A549 (cell line): ENCODE data around the gene CACNA1C. TPM values are rescaled to one million over a fixed set of nuclear protein-coding genes. Genes with fewer than 3 reads are reported as not detected.

Experiments used
- ATAC-seq, 2 experiments: fragments of 200-7000 bp in 1 of 2; fragments of >200 bp in 1 of 2; cut with Nextera tagmentation in 1 of 2; cut with Tn5 transposase in 1 of 2; 3 replicates each; pipeline versions ENCODE4 v1.8.0 to v1.9.1; 2018 to 2020; ENCODE audit warnings: mild to moderate bottlenecking in 1 of 2, moderate library complexity in 1 of 2
- CTCF ChIA-PET: fragments of 300-600 bp; sonication (Branson Sonifier 250); formaldehyde crosslinking; extraction: SDS; loops from one replicate; lab custom pipeline; 2021; ENCODE audit warnings: antibody characterized with exemption, inconsistent platforms; lab: Yijun Ruan, JAX
- POLR2A ChIA-PET: fragments of 350-600 bp; formaldehyde crosslinking; extraction: SDS; loops from one replicate; lab custom pipeline; 2021; ENCODE audit warnings: antibody characterized with exemption, inconsistent platforms; lab: Yijun Ruan, JAX
- DNase-seq, 2 experiments: peaks; one replicate each; pipeline versions ENCODE4 v3.0.0 to v3.0.0-alpha.2; 2011 to 2016; ENCODE audit warnings: low read depth in 1 of 2, low spot score in 1 of 2
- FAIRE-seq: peaks from 2 replicates; lab custom pipeline; 2011; peaks lifted over from hg19 to GRCh38; lab: Jason Lieb, UNC
- H3K27ac ChIP-seq, 2 experiments: fragments of >200 bp; sonication (Bioruptor Twin); formaldehyde crosslinking; 3 replicates each; pipeline ENCODE4 v1.5.1; 2016 to 2017
- H3K4me1 ChIP-seq: fragments of >200 bp; sonication (Bioruptor Twin); formaldehyde crosslinking; 3 replicates; pipeline ENCODE4 v1.6.1; 2016
- H3K4me2 ChIP-seq: fragments of >200 bp; sonication (Bioruptor Twin); formaldehyde crosslinking; 3 replicates; pipeline ENCODE4 v1.6.1; 2016
- H3K4me3 ChIP-seq: fragments of >200 bp; sonication (Bioruptor Twin); formaldehyde crosslinking; 3 replicates; pipeline ENCODE4 v1.5.1; 2016
- H3K9me3 ChIP-seq: fragments of >200 bp; sonication (Bioruptor Twin); formaldehyde crosslinking; 3 replicates; pipeline ENCODE4 v1.6.1; 2016
- BHLHE40 ChIP-seq: IDR thresholded peaks from 2 replicates; pipeline ENCODE4 v1.6.1; 2012; ENCODE audit warnings: low read depth, low read length, inconsistent platforms
- CBX8 ChIP-seq: fragments of 200-600 bp; sonication (generic); IDR thresholded peaks from 2 replicates; pipeline ENCODE4 v1.6.1; 2016
- CEBPB ChIP-seq, 2 experiments: fragments of >200 bp in 1 of 2; sonication (Bioruptor Twin) in 1 of 2; formaldehyde crosslinking in 1 of 2; IDR thresholded peaks; 2 replicates each; pipeline ENCODE4 v1.6.1; 2012 to 2016
- CHD2 ChIP-seq: fragments of 150-350 bp; IDR thresholded peaks from 2 replicates; pipeline ENCODE4 v1.6.1; 2014; ENCODE audit warnings: low read length; ENCODE audit not compliant: partially characterized antibody
- EHF ChIP-seq: fragments of 250-450 bp; sonication (Bioruptor Pico); IDR thresholded peaks from 2 replicates; pipeline ENCODE4 v1.5.0; 2020; ENCODE audit warnings: mild to moderate bottlenecking
- ESRRA ChIP-seq: fragments of 150-350 bp; IDR thresholded peaks from 2 replicates; pipeline ENCODE4 v1.6.1; 2014; ENCODE audit warnings: mild to moderate bottlenecking, low read length, borderline replicate concordance
- FOSL2 ChIP-seq, 2 experiments: fragments of 450-650 bp in 1 of 2; fragments of >200 bp in 1 of 2; sonication (Bioruptor Twin) in 1 of 2; formaldehyde crosslinking; IDR thresholded peaks; 2 replicates each; pipeline versions ENCODE4 v1.5.0 to v1.6.1; 2016 to 2020; ENCODE audit warnings: mild to moderate bottlenecking in 1 of 2, moderate library complexity in 1 of 2
- GATA3 ChIP-seq: IDR thresholded peaks from 2 replicates; pipeline ENCODE4 v1.6.1; 2012; ENCODE audit warnings: borderline replicate concordance
- KDM1A ChIP-seq: fragments of 200-600 bp; sonication (generic); IDR thresholded peaks from 2 replicates; pipeline ENCODE4 v1.6.1; 2016; ENCODE audit warnings: low read depth, mild to moderate bottlenecking
- MYC ChIP-seq: IDR thresholded peaks from 2 replicates; pipeline ENCODE4 v1.6.1; 2012; ENCODE audit warnings: mild to moderate bottlenecking, inconsistent platforms, low read length, improper control_type of control experiment, borderline replicate concordance
- NFE2L2 ChIP-seq: fragments of 150-350 bp; conservative IDR thresholded peaks from 2 replicates; pipeline ENCODE4 v1.6.1; 2014; ENCODE audit warnings: low read length
- NPAS2 ChIP-seq: fragments of 250-450 bp; sonication (Bioruptor Pico); IDR thresholded peaks from 2 replicates; pipeline ENCODE4 v1.8.0; 2022; ENCODE audit warnings: mild to moderate bottlenecking, moderate library complexity, borderline replicate concordance
- POLR2A ChIP-seq: IDR thresholded peaks from 2 replicates; pipeline ENCODE4 v1.6.1; 2012; ENCODE audit warnings: mild to moderate bottlenecking, low read length
- RARB ChIP-seq: fragments of 250-450 bp; sonication (Bioruptor Pico); IDR thresholded peaks from 2 replicates; pipeline ENCODE4 v1.8.0; 2021; ENCODE audit warnings: mild to moderate bottlenecking, moderate library complexity
- SMC3 ChIP-seq: fragments of >200 bp; sonication (Bioruptor Twin); formaldehyde crosslinking; IDR thresholded peaks from 3 replicates; pipeline ENCODE4 v1.6.1; 2018; ENCODE audit warnings: inconsistent platforms
- SREBF2 ChIP-seq: fragments of 450-650 bp; IDR thresholded peaks from 2 replicates; pipeline ENCODE4 v1.6.1; 2014; ENCODE audit warnings: mild to moderate bottlenecking, moderate library complexity
- TFCP2L1 ChIP-seq: fragments of 250-450 bp; sonication (Bioruptor Pico); IDR thresholded peaks from 2 replicates; pipeline ENCODE4 v1.5.0; 2021; ENCODE audit warnings: mild to moderate bottlenecking
- ZC3H11A ChIP-seq: fragments of 450-650 bp; IDR thresholded peaks from 2 replicates; pipeline ENCODE4 v1.6.1; 2014; ENCODE audit warnings: antibody characterized with exemption, mild to moderate bottlenecking
- ZNF302 ChIP-seq: fragments of 250-450 bp; sonication (Bioruptor Pico); IDR thresholded peaks from 2 replicates; pipeline ENCODE4 v1.9.0; 2021; ENCODE audit warnings: inconsistent platforms, mild to moderate bottlenecking, moderate library complexity
- ZSCAN20 ChIP-seq: fragments of 250-450 bp; sonication (Bioruptor Pico); IDR thresholded peaks from 2 replicates; pipeline ENCODE4 v1.8.0; 2022; ENCODE audit warnings: mild to moderate bottlenecking, moderate library complexity
- WGBS: methylation state at CpG from one replicate; pipeline ENCODE4 v1.1.6; 2017; ENCODE audit errors: missing lambda C conversion rate; 5-methylcytosine and 5-hydroxymethylcytosine counted together
- polyA plus RNA-seq, 4 experiments: library from polyadenylated mRNA; depleted of rRNA in 3 of 4; stranded (reverse); fragments of >200 nt; fragmentation: RNase III in 1 of 4; extraction: RNeasy Plus Mini Kit Qiagen cat#74134 plus additional on column Dnase treatment in 1 of 4; gene quantifications; 2 replicates in 3 of 4; 3 replicates in 1 of 4; pipeline ENCODE4 v1.2.3, GENCODE V29; 2011 to 2017
- TF ChIP-seq, protein P1 (sequence below): fragments of 200-600 bp; sonication (generic); IDR thresholded peaks from 2 replicates; pipeline ENCODE4 v1.6.1; 2016; ENCODE audit warnings: antibody characterized with exemption, mild to moderate bottlenecking, moderate library complexity
- TF ChIP-seq, protein P2 (sequence below): fragments of >200 bp; sonication (Bioruptor Twin); formaldehyde crosslinking; IDR thresholded peaks from 3 replicates; pipeline ENCODE4 v1.6.1; 2016
- TF ChIP-seq, protein P3 (sequence below): fragments of >200 bp; sonication (Bioruptor Twin); formaldehyde crosslinking; IDR thresholded peaks from 2 replicates; pipeline ENCODE4 v1.6.1; 2016
- TF ChIP-seq, protein P4 (sequence below): IDR thresholded peaks from 2 replicates; pipeline ENCODE4 v1.6.1; 2012; ENCODE audit warnings: low read depth, borderline replicate concordance

The CACNA1C gene
- polyA plus RNA-seq, 2 of the 4 experiments (the other 2 are of a cell fraction), result not detected

DNA sequence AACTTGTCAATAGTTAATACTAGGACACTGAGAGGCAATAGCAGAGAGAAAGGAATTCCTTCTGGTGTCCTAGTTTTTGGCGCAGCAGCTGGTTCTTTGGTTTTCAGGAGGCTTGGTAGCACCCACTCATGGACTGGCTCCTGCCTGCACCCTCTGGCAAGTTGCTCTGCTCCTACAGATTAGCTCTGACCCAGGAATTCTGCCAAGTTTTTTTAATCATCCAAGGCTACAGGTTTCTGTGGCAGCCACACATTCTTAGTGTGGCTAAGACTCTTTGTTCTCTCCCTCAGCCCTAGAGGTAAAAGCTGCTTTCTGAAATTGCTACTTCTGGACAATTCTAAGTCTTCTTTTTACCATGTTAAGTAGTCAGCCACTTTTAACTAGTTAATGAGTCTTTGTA, 670.0 kb downstream of the CACNA1C start:
- Histone ChIP-seq H3K4me1 (no peaks in the 10 kb centered on the region), H3K4me2 (no peak overlapping the region), H3K27ac (no peak overlapping the region), H3K4me3 (no peak overlapping the region), H3K9me3 (no peaks in the 10 kb centered on the region)
- POLR2A ChIA-PET, result no interaction called here
- CTCF ChIA-PET, result interaction anchor here (1.5 to 2.7 kb wide), 2 partner anchors 10 to 62 kb away, joined by 4 to 7 read pairs; no protein-coding TSS in a partner anchor
- no peak for DNase-seq
- TF ChIP-seq FOSL2 (IDR thresholded peaks at IDR 0.05) (no peak), FOSL2 (CRISPR knock-in tag; IDR thresholded peaks at IDR 0.05) (no peak), CHD2 (no peak)
- TF ChIP-seq, protein P1, sequence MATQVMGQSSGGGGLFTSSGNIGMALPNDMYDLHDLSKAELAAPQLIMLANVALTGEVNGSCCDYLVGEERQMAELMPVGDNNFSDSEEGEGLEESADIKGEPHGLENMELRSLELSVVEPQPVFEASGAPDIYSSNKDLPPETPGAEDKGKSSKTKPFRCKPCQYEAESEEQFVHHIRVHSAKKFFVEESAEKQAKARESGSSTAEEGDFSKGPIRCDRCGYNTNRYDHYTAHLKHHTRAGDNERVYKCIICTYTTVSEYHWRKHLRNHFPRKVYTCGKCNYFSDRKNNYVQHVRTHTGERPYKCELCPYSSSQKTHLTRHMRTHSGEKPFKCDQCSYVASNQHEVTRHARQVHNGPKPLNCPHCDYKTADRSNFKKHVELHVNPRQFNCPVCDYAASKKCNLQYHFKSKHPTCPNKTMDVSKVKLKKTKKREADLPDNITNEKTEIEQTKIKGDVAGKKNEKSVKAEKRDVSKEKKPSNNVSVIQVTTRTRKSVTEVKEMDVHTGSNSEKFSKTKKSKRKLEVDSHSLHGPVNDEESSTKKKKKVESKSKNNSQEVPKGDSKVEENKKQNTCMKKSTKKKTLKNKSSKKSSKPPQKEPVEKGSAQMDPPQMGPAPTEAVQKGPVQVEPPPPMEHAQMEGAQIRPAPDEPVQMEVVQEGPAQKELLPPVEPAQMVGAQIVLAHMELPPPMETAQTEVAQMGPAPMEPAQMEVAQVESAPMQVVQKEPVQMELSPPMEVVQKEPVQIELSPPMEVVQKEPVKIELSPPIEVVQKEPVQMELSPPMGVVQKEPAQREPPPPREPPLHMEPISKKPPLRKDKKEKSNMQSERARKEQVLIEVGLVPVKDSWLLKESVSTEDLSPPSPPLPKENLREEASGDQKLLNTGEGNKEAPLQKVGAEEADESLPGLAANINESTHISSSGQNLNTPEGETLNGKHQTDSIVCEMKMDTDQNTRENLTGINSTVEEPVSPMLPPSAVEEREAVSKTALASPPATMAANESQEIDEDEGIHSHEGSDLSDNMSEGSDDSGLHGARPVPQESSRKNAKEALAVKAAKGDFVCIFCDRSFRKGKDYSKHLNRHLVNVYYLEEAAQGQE, result no peak
- TF ChIP-seq, all 56 proteins: peak for 0
- FAIRE-seq (no peak), ATAC-seq (no peak)
- 4% methylated on average over 1 of the region's 1 CpG for WGBS

DNA sequence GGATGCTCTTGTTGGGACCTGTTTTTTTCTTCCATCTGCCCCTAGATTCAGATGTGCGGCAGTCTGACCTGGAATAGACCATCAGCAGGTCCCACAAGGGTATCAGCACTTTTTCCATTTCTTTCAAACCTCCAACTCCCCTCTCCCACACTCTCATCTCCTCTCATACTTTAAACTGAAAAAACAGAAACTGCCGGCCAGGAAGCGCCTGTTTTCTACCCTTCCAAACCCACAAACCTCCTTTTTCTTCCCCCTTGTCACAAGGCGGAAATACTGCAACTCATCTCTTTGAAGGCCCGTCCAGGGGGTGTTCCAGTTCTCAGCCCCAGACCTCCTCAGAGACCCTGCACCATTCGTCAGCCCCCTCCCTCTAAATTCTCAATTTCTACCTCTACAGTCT, 679.5 kb downstream of the CACNA1C start:
- Histone ChIP-seq H3K4me3 (no peak overlapping the region), H3K9me3 (no peaks in the 10 kb centered on the region), H3K4me2 (no peak overlapping the region), H3K4me1 (no peaks in the 10 kb centered on the region), H3K27ac (no peak overlapping the region)
- ChIA-PET CTCF (interaction anchor here (0.7 to 1.6 kb wide), 3 partner anchors 10 to 81 kb away, joined by 3 to 4 read pairs (median 4); no protein-coding TSS in a partner anchor), POLR2A (no interaction called here)
- WGBS, result 17% methylated on average over 6 of the region's 6 CpGs
- DNase-seq (no peak), ATAC-seq (no peak), FAIRE-seq (no peak)
- TF ChIP-seq ZNF302 (CRISPR knock-in tag) (no peak), EHF (CRISPR knock-in tag) (no peak), FOSL2 (IDR thresholded peaks at IDR 0.05) (no peak), FOSL2 (CRISPR knock-in tag; IDR thresholded peaks at IDR 0.05) (no peak), CEBPB (IDR thresholded peaks at IDR 0.05) (no peak), ZC3H11A (no peak), KDM1A (no peak), TFCP2L1 (CRISPR knock-in tag) (no peak), NFE2L2 (no peak), ESRRA (no peak), ZSCAN20 (CRISPR knock-in tag) (no peak), BHLHE40 (no peak), SMC3 (no peak)
- TF ChIP-seq, protein P2, sequence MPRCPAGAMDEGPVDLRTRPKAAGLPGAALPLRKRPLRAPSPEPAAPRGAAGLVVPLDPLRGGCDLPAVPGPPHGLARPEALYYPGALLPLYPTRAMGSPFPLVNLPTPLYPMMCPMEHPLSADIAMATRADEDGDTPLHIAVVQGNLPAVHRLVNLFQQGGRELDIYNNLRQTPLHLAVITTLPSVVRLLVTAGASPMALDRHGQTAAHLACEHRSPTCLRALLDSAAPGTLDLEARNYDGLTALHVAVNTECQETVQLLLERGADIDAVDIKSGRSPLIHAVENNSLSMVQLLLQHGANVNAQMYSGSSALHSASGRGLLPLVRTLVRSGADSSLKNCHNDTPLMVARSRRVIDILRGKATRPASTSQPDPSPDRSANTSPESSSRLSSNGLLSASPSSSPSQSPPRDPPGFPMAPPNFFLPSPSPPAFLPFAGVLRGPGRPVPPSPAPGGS, result no peak

DNA sequence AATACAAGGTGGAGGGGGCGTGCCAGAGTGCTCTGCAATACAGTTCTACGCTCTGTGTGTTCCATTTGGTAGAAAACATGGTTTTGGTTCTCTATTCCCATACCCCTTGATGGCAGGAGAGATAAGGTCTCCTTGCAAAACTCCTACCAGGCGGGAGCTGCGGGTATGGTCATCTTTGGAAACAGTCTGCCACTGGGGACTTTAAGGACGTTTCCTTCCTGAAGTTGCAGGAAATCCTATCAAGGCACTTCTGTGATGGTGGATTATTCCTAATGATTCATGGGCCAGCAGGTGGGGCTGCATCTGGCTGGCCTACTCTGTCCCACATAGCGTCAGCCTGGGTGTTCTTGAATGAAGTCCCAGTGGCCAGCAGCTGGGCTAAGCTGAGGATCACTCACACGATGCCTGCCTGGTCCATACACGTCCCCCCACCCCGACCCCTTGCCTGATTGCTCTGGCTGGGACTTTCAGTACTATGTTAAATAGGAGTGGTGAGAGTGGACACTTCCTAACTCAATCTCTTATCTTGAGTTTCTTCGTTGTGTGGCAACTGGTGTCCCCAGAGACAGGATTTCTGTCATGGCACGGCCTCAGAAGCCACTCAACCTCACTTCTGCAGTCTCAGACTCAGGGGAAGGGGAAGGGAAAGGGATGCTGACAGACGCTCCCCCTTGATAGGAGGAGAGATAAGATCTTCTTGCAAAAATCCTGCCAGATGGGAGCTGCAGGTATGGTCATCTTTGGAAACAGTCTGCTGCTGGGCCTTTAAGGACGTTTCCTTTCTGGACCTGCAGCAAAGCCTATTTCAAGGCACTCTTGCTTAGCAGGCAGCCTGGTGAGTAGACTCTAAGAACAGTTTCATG, 680.9 kb downstream of the CACNA1C start:
- FAIRE-seq (no peak), DNase-seq (peak in 1 of 2 experiments; percentile 16), ATAC-seq (peak in 1 of 2 experiments; percentile 67; a peak in 3 of 6 replicates)
- no peaks in the 10 kb centered on the region for H3K4me1 ChIP-seq
- no peak overlapping the region for H3K27ac ChIP-seq
- CTCF ChIA-PET, result interaction anchor here (1.2 to 4.8 kb wide), 4 partner anchors 11 to 80 kb away, joined by 4 to 22 read pairs (median 4); no protein-coding TSS in a partner anchor
- H3K9me3 ChIP-seq, result no peaks in the 10 kb centered on the region
- H3K4me3 ChIP-seq, result no peak overlapping the region
- no peak overlapping the region for H3K4me2 ChIP-seq
- POLR2A ChIA-PET, result no interaction called here
- 3% methylated on average over 13 of the region's 13 CpGs for WGBS
- TF ChIP-seq SREBF2, result no peak
- no peak for TF ChIP-seq GATA3
- TF ChIP-seq, protein P3, sequence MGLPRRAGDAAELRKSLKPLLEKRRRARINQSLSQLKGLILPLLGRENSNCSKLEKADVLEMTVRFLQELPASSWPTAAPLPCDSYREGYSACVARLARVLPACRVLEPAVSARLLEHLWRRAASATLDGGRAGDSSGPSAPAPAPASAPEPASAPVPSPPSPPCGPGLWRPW, result no peak
- TF ChIP-seq ESRRA, result no peak
- TF ChIP-seq, protein P4, sequence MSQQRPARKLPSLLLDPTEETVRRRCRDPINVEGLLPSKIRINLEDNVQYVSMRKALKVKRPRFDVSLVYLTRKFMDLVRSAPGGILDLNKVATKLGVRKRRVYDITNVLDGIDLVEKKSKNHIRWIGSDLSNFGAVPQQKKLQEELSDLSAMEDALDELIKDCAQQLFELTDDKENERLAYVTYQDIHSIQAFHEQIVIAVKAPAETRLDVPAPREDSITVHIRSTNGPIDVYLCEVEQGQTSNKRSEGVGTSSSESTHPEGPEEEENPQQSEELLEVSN, result no peak
- no peak for TF ChIP-seq KDM1A
- no peak for TF ChIP-seq MYC
- TF ChIP-seq NPAS2, result no peak
- no peak for TF ChIP-seq CBX8
- TF ChIP-seq CEBPB (IDR thresholded peaks at IDR 0.05), result no peak
- TF ChIP-seq POLR2A, result no peak
- no peak for TF ChIP-seq RARB (CRISPR knock-in tag)
- TF ChIP-seq ZSCAN20 (CRISPR knock-in tag), result no peak
